GM18499 (cell line): ENCODE results near the gene OAS3.
"Not testable (repeated sequence)": the region's sequence is repeated elsewhere in the genome, so short reads cannot be mapped to it uniquely, and the experiment has no call there.

ENCODE experiments used
- ATAC-seq: cut with Tn5 transposase; IDR thresholded peaks from one replicate; pipeline ENCODE4 v1.9.1; 2021; ENCODE audit warnings: moderate number of reproducible peaks; ENCODE audit not compliant: insufficient read depth, unreplicated experiment

Gene OAS3

DNA sequence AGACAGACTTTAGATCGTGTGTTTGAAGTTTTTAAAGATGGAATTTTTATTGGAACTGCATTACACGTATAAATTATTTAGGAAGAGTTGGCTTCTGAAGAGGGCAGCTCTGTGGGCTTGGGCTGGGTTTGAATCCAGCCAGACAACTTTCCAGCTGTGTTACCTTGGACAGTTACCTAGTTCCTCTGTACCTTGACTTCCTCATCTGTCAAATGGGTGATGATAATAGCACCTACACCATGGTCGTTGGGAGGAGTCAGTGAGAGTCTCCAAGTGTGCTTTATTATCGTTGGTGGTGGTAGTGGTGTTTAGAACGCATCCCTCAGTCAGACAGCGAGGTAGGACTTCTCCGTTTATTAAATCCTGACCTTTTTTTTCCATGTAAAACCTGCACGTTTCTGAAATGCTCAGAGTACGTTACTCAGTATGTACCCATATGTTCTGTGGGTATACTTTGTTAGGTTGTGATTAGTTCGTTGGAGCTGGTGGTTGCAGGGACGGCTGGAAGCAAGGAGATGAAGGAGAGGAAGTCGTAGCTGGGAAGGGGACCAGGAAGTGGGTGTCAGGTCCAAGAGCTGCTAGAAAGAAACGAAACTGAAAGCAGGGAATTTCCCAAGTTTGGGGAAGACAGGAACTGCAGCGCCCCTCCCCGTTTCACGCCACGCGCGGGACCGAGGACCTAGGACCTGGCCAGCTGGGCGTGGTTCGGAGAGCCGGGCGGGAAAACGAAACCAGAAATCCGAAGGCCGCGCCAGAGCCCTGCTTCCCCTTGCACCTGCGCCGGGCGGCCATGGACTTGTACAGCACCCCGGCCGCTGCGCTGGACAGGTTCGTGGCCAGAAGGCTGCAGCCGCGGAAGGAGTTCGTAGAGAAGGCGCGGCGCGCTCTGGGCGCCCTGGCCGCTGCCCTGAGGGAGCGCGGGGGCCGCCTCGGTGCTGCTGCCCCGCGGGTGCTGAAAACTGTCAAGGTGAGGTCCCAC, at the start of gene OAS3:
OAS3 (plus strand) TSS at position 734 of the 979 bp plus-strand sequence; CDS start at position 791, 57 bp downstream.
- no peak for ATAC-seq

DNA sequence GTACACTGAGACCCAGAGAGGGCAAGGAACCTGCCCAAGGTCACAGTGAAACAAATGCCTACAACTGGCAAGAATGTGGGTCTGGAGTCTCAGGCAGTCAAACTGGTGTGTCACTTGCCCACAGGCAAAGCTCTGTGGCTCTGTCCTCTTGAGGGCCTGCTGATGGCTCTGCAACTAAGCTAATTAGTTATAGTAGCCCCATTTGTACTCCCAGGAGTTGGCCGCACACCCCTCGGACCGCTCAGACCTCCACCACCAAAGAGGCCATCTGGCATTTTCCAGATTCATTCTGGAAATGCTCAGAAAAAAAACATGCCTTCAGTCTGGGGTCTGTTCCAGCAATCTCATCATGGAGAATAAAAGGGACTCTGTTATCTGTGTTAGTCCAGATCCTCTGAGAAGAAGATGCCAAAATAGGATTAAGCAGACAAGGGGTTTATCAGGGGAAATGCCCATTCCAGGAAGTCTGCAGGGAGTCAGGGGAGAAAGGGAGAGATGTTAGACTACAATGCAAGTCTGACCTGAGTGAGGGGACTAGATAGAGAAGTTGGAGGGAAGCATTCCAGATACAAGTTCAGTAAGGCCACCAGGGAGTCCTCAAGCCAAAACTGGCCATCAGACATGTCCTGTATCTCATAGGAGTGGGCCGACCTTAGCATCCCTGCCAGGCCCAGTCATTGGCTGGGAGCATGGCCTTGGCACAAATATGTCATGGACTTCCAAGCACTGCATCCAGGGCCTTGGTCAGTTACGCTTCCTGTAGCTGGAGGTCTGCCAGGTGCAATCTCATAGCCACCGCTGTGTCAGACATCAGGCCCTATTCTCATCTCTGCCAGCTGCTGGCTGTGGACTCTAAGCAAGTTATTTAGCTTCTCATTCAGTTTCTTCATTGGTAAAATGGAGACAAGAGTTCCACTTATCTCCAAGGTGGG, 46.9 kb upstream of the OAS3 start:
- no peak for ATAC-seq

DNA sequence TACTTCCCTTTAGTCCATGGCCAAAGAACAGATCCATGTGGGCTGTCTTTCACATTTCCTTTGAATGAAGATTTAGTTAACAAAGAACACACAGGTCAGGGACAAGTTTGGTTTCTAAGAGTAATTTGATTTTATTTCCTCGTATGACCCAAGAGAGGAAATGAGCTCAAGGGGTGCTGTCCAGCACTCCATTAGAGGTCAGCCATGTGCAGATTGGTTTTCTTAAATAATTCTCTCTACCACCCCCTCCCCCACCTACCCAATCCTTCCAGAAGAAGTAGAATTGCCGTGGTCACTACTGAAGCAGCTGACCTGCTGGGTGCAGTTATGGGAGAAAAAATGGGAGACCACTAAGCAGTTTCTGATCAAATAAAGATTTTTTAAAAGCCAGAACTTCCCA, 45.4 kb upstream of the OAS3 start:
- ATAC-seq, result no peak

GRCh38 chr12:112894128-112894527, 44.1 kb upstream of the OAS3 start:
- no peak for ATAC-seq

GRCh38 chr12:112898380-112898779, 39.9 kb upstream of the OAS3 start:
- no peak for ATAC-seq

- no peak for ATAC-seq
Observed at GRCh38 chr12:112900298-112901145, 37.8 kb upstream of the OAS3 start.

GRCh38 chr12:112901271-112901670, 37.0 kb upstream of the OAS3 start:
- ATAC-seq, result no peak

GRCh38 chr12:112904571-112904970, 33.7 kb upstream of the OAS3 start:
- no peak for ATAC-seq

DNA sequence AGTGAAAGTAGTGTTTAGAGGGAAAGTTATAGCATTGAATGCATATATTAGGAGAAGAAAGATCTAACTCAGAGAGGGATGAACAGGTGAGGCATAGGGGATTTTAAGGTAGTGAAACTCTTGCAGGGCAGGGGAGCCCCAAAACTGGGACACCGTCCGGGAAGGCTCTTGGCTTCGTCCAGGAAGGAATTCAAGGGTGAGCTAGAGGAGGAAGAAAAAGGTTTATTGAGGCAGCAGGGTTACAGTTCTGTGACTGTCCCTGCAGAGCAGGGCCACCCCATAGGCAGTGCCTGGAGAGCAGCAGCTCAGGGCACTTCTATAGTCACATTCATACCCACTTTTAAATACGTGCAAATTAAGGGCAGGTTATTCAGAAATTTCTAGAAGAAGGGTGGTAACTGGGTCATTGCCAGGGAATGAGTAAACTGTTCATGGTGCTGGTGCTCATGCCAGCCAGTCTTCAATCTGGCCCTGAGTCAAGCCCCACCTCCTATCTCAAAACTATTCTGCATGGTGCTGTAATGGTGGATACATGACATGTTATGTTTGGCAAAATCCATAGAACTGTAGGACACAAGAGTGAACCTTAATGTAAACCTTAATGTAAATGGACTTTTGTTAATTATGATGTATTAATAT, 32.7 kb upstream of the OAS3 start:
- no peak for ATAC-seq

GRCh38 chr12:112906712-112907414, 31.4 kb upstream of the OAS3 start, which contains the start of gene OAS1:
Gene OAS1, plus strand, starts transcription at chr12:112906962. Its CDS starts 78 bp downstream, at chr12:112907040.
- peak; percentile 46 for ATAC-seq

DNA sequence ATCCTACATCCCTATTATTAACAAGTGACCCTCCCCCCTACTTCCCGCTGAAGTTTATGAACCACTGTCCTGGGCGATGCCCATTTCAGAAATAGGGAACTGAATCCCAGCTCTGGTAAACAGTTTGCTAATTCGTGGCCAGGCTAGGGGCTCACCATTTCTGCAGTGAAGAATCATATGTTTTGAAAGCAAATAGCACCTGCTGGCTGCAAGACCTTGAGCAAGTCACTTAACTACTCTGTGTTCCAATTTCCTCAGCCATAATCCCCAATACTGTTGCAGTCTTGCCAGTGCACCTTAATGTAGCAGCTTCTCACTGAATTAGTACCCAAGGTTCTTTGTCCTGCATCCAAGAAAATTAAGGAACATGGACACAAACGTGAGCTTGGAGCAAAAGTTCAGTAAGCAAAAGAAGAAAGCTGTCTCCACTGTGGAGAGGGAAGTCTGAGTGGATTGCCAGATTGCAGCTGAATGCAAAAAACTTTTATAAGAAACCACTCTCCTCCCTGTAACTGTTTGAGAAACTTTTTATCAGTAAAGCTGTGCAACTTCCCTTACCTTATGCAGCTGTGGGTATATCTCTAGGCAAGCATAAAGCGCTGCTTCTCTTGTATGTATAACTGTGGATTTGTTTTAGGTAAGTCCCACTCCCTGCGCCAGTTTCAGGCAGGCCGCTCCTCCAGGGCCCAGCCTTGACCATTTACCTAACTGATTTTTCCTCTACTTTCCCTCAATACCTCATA, 30.7 kb upstream of the OAS3 start:
- ATAC-seq, result peak; percentile 25

DNA sequence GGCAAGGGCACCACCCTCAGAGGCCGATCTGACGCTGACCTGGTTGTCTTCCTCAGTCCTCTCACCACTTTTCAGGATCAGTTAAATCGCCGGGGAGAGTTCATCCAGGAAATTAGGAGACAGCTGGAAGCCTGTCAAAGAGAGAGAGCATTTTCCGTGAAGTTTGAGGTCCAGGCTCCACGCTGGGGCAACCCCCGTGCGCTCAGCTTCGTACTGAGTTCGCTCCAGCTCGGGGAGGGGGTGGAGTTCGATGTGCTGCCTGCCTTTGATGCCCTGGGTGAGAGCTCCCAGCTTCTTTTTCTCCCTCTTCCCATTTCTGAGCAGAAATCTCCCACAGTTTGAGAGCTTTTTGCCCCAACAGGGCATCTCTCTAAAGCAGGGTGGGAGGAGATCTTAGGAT, 29.7 kb upstream of the OAS3 start:
- no peak for ATAC-seq

- no peak for ATAC-seq
Observed at GRCh38 chr12:112909693-112910092, 28.6 kb upstream of the OAS3 start.

DNA sequence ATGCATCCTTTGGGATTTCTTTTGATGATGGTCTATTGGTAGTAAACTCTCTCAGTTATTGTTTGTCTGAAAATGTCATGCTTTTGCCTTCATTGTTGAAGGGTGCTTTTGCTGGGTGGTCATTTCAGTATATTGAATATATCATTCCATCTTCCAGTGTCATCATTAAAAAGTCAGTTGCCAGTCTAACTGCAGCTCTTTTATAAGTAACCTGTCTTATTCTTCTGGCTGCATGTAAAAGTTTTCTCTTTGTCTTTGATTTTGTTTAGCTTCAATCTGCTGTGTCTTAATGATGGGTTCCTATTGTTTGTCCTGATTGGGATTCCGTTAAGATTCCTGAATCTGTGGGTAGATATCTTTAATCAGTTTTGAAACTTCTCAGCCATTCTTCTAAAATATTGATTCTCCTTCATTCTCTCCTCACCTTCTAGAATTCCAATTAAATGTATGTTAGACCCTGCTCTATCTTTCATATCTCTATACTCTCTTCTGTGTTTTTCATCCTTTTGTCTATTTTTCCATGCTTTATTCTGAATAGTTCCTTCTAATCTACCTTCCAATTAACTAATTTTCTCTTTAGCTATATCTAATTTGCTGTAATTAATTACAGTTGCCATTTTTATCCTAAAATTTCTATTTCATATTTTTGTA, 25.1 kb upstream of the OAS3 start:
- ATAC-seq, result no peak

- ATAC-seq, result not testable (repeated sequence)
Observed at GRCh38 chr12:112913888-112914287, 24.4 kb upstream of the OAS3 start.

GRCh38 chr12:112916270-112916669, 22.0 kb upstream of the OAS3 start:
- ATAC-seq, result no peak

DNA sequence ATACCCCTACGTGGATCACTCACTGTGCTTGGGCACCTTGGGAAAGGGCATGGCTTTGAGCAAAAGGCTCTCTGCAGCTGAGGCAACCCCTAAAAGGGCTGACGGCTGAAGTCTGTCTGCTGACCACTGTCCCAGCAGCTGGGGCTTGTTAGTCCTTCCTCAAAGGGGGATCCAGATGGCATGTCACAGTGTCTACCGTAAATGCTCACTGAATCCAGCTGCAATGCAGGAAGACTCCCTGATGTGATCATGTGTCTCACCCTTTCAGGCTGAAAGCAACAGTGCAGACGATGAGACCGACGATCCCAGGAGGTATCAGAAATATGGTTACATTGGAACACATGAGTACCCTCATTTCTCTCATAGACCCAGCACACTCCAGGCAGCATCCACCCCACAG, 19.2 kb upstream of the OAS3 start:
- ATAC-seq, result no peak

- ATAC-seq, result peak; percentile 59
Observed at GRCh38 chr12:112924986-112925385, 13.3 kb upstream of the OAS3 start.
